Neural crest cell (in vitro differentiated cells): ENCODE results near the gene STRAP. TPM values are rescaled to one million over a fixed set of nuclear protein-coding genes. Genes with fewer than 3 reads are reported as not detected.
"Not testable (repeated sequence)": the region's sequence is repeated elsewhere in the genome, so short reads cannot be mapped to it uniquely, and the experiment has no call there.

Experiments
- DNase-seq: peaks from one replicate; pipeline ENCODE4 v3.0.0; 2021; ENCODE audit warnings: low read depth, mixed read lengths, low spot score
- H3K27ac Mint-ChIP-seq: one replicate; pipeline ENCODE4 v1.8.0; 2021; ENCODE audit warnings: mild to moderate bottlenecking, mixed read lengths; ENCODE audit not compliant: unreplicated experiment
- H3K27me3 Mint-ChIP-seq: 2 replicates; pipeline ENCODE4 v1.8.0; 2021; ENCODE audit warnings: low read depth, mild to moderate bottlenecking, mixed read lengths
- H3K36me3 Mint-ChIP-seq: 2 replicates; pipeline ENCODE4 v1.8.0; 2021; ENCODE audit warnings: low read depth, mild to moderate bottlenecking, mixed read lengths
- H3K4me1 Mint-ChIP-seq: 2 replicates; pipeline ENCODE4 v1.8.0; 2021; ENCODE audit warnings: mixed read lengths
- H3K4me3 Mint-ChIP-seq: one replicate; pipeline ENCODE4 v1.8.0; 2021; ENCODE audit warnings: mild to moderate bottlenecking, mixed read lengths
- H3K9me3 Mint-ChIP-seq: 2 replicates; pipeline ENCODE4 v1.8.0; 2021; ENCODE audit warnings: mixed read lengths
- total RNA-seq: library from RNA; stranded (reverse); gene quantifications from 2 replicates; pipeline ENCODE4 v1.2.1, GENCODE V29; 2021
- TF ChIP-seq, protein P1 (sequence below): fragments of 200-600 bp; sonication (generic); conservative IDR thresholded peaks from 2 replicates; pipeline ENCODE4 v1.5.0; 2021; ENCODE audit warnings: antibody characterized with exemption, mild to moderate bottlenecking

The STRAP gene
- total RNA-seq, 1 donor from 2014 or later: 191 TPM

DNA sequence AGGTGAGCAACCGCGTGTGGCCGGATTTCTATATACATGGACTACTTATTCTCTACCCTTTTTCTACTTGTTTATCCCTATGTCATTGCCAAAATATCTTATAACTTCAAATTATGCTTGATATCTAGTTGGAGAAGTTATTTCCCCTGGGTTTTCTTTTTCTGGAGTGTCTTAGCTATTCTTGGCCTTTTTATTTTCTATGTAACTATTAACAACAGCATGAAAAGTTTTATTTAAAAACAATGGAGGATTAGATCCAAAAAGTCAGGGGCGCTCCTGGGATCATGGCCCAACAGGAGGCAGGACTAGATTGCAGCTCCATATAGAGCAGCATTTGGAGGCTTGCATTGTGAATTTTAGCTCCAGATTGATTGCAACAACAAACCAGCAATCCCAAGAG lies 8.6 kb upstream of the STRAP start:
- Mint-ChIP-seq H3K9me3 (no peaks in the 10 kb centered on the region), H3K27me3 (no peaks in the 10 kb centered on the region), H3K4me1 (no peaks in the 10 kb centered on the region), H3K27ac (no peak overlapping the region), H3K36me3 (peaks cover 3% of the 10 kb centered on the region), H3K4me3 (no peak overlapping the region)
- TF ChIP-seq, protein P1, sequence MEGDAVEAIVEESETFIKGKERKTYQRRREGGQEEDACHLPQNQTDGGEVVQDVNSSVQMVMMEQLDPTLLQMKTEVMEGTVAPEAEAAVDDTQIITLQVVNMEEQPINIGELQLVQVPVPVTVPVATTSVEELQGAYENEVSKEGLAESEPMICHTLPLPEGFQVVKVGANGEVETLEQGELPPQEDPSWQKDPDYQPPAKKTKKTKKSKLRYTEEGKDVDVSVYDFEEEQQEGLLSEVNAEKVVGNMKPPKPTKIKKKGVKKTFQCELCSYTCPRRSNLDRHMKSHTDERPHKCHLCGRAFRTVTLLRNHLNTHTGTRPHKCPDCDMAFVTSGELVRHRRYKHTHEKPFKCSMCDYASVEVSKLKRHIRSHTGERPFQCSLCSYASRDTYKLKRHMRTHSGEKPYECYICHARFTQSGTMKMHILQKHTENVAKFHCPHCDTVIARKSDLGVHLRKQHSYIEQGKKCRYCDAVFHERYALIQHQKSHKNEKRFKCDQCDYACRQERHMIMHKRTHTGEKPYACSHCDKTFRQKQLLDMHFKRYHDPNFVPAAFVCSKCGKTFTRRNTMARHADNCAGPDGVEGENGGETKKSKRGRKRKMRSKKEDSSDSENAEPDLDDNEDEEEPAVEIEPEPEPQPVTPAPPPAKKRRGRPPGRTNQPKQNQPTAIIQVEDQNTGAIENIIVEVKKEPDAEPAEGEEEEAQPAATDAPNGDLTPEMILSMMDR: no peak
- no peak for DNase-seq

DNA sequence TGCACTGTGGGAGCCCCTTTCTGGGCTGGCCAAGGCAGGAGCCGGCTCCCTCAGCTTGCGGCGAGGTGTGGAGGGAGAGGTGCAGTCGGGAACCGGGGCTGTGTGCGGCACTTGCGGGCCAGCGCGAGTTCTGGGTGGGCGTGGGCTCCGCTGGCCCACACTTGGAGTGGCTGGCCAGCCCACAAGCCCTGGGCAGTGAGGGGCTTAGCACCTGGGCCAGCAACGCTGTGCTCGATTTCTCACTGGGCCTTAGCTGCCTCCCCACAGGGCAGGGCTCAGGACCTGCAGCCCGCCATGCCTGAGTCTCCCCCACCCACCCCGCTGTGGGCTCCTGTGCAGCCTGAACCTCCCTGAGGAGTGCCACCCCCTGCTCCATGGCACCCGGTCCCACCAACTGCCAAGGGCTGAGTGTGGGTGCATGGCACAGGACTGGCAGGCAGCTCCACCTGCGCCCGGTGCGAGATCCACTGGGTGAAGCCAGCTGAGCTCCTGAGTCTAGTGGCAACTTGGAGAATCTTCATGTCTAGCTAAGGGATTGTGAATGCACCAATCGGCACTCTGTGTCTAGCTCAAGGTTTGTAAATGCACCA lies 7.5 kb upstream of the STRAP start:
- H3K27ac Mint-ChIP-seq, H3K9me3 Mint-ChIP-seq, H3K36me3 Mint-ChIP-seq: not testable (repeated sequence)

DNA sequence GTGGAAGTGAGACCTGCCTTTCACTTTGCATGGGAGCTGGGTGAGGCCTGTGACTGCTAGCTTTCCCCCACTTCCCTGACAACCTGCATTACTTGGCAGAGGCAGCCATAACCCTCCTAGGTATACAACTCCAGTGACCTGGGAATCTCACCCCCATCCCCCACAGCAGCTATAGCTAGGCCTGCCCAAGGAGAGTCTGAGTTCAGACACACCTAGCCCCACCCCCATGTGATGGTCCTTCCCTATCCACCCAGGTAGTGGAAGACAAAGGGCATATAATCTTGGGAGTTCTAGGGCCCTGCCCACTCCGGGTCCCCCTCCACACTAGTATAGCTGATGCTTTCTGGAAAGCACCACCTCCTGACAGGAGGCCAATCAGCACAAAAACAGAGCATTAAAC lies 6.3 kb upstream of the STRAP start:
- peaks cover 3% of the 10 kb centered on the region for H3K4me1 Mint-ChIP-seq
- DNase-seq: no peak
- H3K27me3 Mint-ChIP-seq: no peaks in the 10 kb centered on the region
- no peak overlapping the region for H3K4me3 Mint-ChIP-seq
- H3K9me3 Mint-ChIP-seq: no peaks in the 10 kb centered on the region
- no peaks in the 10 kb centered on the region for H3K36me3 Mint-ChIP-seq
- no peak overlapping the region for H3K27ac Mint-ChIP-seq
- TF ChIP-seq, protein P1: no peak

More for the DNA sequence above, 7.5 kb upstream of the STRAP start:
- H3K27me3 Mint-ChIP-seq, DNase-seq, H3K4me1 Mint-ChIP-seq, H3K4me3 Mint-ChIP-seq: not testable (repeated sequence)

- DNase-seq: no peak
- peak overlapping the region; percentile 13 for H3K4me3 Mint-ChIP-seq
- H3K27me3 Mint-ChIP-seq: no peaks in the 10 kb centered on the region
- peaks cover 36% of the 10 kb centered on the region for H3K4me1 Mint-ChIP-seq
- no peaks in the 10 kb centered on the region for H3K36me3 Mint-ChIP-seq
- H3K27ac Mint-ChIP-seq: no peak overlapping the region
- TF ChIP-seq, protein P1: no peak
- H3K9me3 Mint-ChIP-seq: no peaks in the 10 kb centered on the region
Measured at GRCh38 chr12:15879413-15879812, 2.8 kb upstream of the STRAP start.

DNA sequence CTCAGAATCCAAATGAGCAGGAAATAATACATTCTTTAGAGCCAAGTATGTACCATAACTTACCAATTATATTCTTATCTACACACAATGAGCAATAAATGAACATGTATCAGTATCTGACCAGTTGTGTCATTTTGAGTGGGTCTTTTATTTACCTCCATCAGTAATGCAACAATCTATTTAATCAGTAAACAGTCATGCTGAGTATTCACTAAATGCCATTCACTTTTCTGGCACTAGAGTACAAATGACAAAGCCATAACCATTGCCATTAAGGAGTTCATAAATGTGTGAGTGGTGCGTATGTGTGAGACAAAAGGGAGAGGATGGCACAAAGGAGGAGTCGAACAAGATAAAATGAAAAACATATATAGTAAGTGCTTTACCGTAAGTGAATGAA lies 1.5 kb upstream of the STRAP start:
- Mint-ChIP-seq H3K27me3 (no peaks in the 10 kb centered on the region), H3K36me3 (peaks cover 1% of the 10 kb centered on the region), H3K27ac (no peak overlapping the region), H3K4me1 (peaks cover 41% of the 10 kb centered on the region), H3K4me3 (peak overlapping the region; percentile 52), H3K9me3 (no peaks in the 10 kb centered on the region)
- TF ChIP-seq, protein P1: no peak
- no peak for DNase-seq

GRCh38 chr12:15883536-15883935 lies 1.3 kb downstream of the STRAP start:
- TF ChIP-seq, protein P1: no peak
- Mint-ChIP-seq H3K27ac (peak overlapping the region; percentile 99), H3K36me3 (peaks cover 15% of the 10 kb centered on the region), H3K4me1 (peaks cover 53% of the 10 kb centered on the region), H3K9me3 (no peaks in the 10 kb centered on the region), H3K4me3 (peak overlapping the region; percentile 99), H3K27me3 (no peaks in the 10 kb centered on the region)
- DNase-seq: no peak
